ENCODE measurements around the gene MSRB1. TPM values are rescaled to one million over a fixed set of nuclear protein-coding genes. Genes with fewer than 3 reads are reported as not detected.

MSRB1 gene
- total and polyA plus RNA-seq, 2 of the 13 experiments (the other 11 are each of a cell fraction or from before 2014, with no cell fraction given) = 32.1 to 75.4 TPM

- TF ChIP-seq TFDP1 (CRISPR knock-in tag; IDR thresholded peaks at IDR 0.05; ENCODE audit: borderline replicate concordance) (no peak), KLF15 (CRISPR knock-in tag; IDR thresholded peaks at IDR 0.05; ENCODE audit: borderline replicate concordance) (no peak), YEATS4 (CRISPR knock-in tag; IDR thresholded peaks at IDR 0.05; ENCODE audit: borderline replicate concordance) (no peak), HOXD1 (CRISPR knock-in tag; IDR thresholded peaks at IDR 0.05) (no peak), FOXK1 (CRISPR knock-in tag; IDR thresholded peaks at IDR 0.05; ENCODE audit: borderline replicate concordance, low read depth) (no peak), DNMT3B (CRISPR knock-in tag; conservative IDR thresholded peaks at IDR 0.05) (no peak), PTBP1 (IDR thresholded peaks at IDR 0.05; ENCODE audit: low read depth, low read length, poor library complexity, severe bottlenecking) (no peak), RARA (CRISPR knock-in tag; IDR thresholded peaks at IDR 0.05) (no peak), ATF5 (CRISPR knock-in tag; IDR thresholded peaks at IDR 0.05; ENCODE audit: low read depth) (no peak), HOXA5 (CRISPR knock-in tag; IDR thresholded peaks at IDR 0.05) (no peak), ZNF503 (CRISPR knock-in tag; IDR thresholded peaks at IDR 0.05) (no peak), FOXA3 (CRISPR knock-in tag; IDR thresholded peaks at IDR 0.05) (no peak), NRL (CRISPR knock-in tag; IDR thresholded peaks at IDR 0.05; ENCODE audit: borderline replicate concordance) (no peak), EEA1 (CRISPR knock-in tag; IDR thresholded peaks at IDR 0.05; ENCODE audit: borderline replicate concordance) (no peak), ZNF782 (CRISPR knock-in tag; IDR thresholded peaks at IDR 0.05; ENCODE audit: borderline replicate concordance) (no peak), SIN3A (IDR thresholded peaks at IDR 0.05; ENCODE audit: borderline replicate concordance, low read depth, low read length) (peak; percentile 38; the same call in 1 of the 2 replicates), RBFOX2 (IDR thresholded peaks at IDR 0.05; ENCODE audit: low read depth, low read length) (no peak), SP140L (CRISPR knock-in tag; IDR thresholded peaks at IDR 0.05; ENCODE audit: borderline replicate concordance) (no peak), HMGXB4 (CRISPR knock-in tag; IDR thresholded peaks at IDR 0.05; ENCODE audit: borderline replicate concordance in 1 of 2, low read depth in 1 of 2) (no peak), ZNF180 (CRISPR knock-in tag; IDR thresholded peaks at IDR 0.05; ENCODE audit: borderline replicate concordance, low read depth) (no peak), ZNF709 (CRISPR knock-in tag; IDR thresholded peaks at IDR 0.05) (0 out of 2 replicates have a peak, but pooled peaks have one; percentile 21)
- TF ChIP-seq, protein P1, sequence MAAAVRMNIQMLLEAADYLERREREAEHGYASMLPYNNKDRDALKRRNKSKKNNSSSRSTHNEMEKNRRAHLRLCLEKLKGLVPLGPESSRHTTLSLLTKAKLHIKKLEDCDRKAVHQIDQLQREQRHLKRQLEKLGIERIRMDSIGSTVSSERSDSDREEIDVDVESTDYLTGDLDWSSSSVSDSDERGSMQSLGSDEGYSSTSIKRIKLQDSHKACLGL (CRISPR knock-in tag; IDR thresholded peaks at IDR 0.05) = no peak
Observed at GRCh38 chr16:1963806-1964505, 21.0 kb upstream of the MSRB1 start (continued).

Data from HepG2 (cell line).